H54 (cell line): ENCODE results near the gene WASF3.
"Not testable (repeated sequence)": the region's sequence is repeated elsewhere in the genome, so short reads cannot be mapped to it uniquely, and the experiment has no call there.

ENCODE experiments used
- DNase-seq: peaks from one replicate; pipeline ENCODE4 v3.0.0; 2011; ENCODE audit warnings: low spot score, mixed read lengths; ENCODE audit not compliant: insufficient read length
- FAIRE-seq: peaks from 3 replicates; lab custom pipeline; 2011; peaks lifted over from hg19 to GRCh38; lab: Jason Lieb, UNC
- POLR2A ChIP-seq: IDR thresholded peaks from 2 replicates; pipeline ENCODE4 v1.6.1; 2011; ENCODE audit warnings: low read depth, mild to moderate bottlenecking, low read length

Gene WASF3

DNA sequence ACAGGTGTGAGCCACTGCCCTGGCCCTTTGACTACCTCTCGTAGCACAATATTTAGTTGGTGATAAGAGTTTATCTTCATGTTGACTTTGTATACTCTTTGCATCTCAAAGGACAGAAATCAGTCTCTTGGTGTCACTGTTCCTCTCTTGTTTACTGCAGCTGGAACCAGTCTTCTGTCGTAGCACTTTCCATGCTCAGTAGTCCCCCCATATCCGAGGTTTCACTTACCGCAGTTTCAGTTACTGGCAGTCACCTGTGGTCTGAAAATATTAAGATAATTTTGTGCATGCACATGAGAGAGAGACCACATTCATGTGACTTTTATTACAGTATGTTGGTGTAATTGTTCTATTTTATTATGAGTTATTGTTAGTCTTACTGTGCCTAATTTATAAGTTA lies 49.1 kb downstream of the WASF3 start:
- FAIRE-seq (no peak), DNase-seq (no peak)
- no peak for TF ChIP-seq POLR2A

DNA sequence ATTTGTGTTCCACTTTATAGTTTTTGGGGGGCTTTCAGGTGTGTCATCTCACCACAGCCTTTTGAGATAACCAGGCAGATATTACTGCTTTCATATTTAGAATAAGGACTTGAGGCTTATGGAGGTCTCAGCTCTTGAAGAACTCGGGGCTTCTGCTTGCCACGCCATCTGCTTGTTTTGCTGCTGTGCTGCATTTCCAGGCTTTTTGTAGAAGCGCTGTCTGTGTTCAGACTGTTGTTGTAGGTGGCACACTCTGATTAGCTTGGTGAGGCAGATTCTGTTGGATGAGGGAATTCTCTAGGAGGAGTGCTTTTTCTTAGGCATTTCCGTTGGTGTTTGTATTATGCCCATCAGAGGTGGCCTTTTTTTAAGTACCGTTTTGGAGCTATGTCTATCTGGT lies 57.2 kb downstream of the WASF3 start:
- TF ChIP-seq POLR2A, result no peak
- FAIRE-seq (no peak), DNase-seq (no peak)

DNA sequence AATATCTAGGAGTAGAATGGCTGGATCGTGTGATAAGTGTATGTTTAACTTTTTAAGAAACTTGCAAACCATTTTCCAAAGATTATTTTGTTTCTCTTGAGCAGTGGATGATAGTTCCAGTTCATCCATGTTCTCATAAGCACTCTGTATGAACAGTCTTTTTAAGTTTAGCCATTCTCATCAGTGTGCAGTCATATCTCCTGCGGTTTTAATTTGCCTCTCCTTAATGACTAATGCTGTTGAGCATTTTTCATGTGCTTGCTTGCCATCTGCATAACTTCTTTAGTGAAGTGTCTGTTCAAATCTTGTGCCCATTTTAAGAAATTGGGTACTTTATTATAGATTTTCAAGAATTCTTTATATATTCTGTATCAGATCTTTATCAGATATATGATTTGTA lies 58.6 kb downstream of the WASF3 start:
- TF ChIP-seq POLR2A, result no peak
- FAIRE-seq (peak; percentile 78), DNase-seq (no peak)

DNA sequence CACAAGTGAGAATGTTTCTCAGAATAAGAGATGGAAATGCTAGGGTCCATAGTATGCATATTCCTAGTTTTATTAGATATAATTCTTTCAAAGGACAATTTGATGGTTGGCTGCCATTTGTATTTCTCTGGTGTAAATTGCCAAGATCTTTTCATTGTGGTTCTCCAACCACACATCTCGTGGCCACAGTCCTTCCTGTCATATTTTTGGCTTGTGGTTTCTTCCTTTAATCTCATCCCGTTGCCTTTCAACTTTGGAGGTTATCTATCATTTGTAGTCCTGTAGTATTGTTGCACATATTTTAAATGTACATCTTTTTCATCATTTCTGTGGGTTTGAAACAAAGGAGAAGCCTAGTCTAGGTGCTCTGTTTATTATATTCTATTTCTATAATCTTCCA lies 61.2 kb downstream of the WASF3 start:
- FAIRE-seq (no peak), DNase-seq (no peak)
- TF ChIP-seq POLR2A, result no peak

DNA sequence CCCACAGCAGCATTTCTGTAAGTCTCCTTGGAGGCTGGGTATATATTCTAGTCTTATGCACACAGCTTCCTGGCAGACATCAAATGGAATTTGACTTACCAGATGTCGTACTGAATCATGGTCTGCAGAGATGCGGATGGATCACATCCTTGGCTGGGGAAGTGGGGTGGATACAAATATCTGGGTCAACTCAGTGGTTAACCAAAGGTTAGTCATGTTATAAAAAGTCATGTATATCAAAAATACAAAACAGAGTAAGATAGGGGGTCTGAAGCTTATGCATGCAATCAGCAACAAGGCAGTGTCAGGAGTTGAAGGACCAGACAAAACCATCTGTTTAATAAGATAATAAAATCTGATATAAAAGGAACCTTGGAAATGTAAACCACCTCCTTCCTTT lies 61.9 kb downstream of the WASF3 start:
- DNase-seq (peak; percentile 3), FAIRE-seq (peak; percentile 64)
- no peak for TF ChIP-seq POLR2A

DNA sequence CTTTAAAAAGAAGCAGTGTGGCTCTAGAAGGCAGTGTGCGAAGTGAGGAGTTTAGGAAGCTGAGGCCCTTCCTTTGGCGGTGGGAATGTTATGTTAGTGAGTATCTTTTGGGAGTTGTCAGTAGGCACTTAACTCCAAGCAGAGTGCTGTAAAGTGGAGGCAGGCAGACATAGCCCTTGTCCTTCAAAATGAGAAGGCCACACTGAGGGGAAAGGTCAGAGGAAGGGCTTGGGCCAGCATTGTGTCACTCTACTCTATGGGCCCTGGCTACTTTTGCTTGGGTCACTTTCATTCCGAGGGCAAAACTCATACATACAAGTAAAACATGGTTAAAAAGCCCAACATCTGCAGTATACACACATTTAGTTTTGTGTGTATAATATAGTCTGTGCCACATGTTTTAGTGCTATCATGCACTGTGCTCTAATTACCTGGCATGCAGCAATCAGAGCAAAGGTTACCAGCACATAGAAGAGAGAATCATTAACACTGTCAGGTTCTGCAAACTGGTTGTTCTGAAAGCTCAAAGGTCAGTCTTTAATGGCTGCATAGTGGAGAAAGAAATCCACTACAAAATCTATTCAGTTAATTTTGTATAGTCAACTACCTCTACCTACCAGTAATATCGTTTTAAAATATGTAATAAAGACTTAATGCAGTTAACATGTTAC lies 64.4 kb downstream of the WASF3 start:
- no peak for TF ChIP-seq POLR2A
- DNase-seq, result no peak
- no peak for FAIRE-seq

DNA sequence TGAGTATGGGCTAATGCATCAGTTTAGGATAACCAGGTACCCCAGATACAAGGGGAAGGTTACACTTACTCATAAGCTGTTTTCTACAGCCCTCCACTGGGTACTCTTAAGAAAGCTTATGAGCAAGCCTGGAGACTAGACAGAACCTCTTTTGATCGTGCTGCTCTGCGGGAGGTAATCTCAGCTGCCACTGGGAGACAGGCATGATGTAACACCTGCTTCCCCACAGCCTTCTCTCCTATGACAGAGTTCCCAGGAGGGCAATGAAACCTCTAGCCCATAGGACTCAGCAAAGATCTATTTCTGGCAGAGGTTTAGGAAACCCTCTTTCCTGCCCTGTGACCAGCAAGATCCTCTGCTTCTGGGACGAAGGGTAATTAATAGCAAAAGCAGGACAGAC lies 65.6 kb downstream of the WASF3 start:
- FAIRE-seq, result no peak
- DNase-seq, result no peak
- TF ChIP-seq POLR2A, result no peak

DNA sequence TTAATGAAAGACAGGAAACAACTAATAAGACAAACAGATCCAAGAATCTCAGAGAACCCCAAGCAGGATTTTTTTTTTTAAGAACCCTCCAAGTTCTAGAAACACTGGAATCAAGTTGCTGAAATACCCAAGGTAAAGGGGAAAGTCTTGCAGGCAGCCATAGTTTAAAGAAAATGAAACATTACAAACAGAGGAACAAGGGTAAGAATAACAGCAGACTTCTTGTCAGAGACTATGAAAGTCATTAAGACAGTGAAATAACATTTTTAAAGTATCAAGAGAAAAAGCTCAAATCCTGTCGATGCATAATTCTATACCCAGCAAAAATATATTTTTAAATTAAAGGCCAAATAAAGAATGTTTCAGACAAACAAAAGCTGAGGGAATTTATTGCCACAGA lies 67.1 kb downstream of the WASF3 start:
- DNase-seq (no peak), FAIRE-seq (no peak)
- TF ChIP-seq POLR2A, result no peak

DNA sequence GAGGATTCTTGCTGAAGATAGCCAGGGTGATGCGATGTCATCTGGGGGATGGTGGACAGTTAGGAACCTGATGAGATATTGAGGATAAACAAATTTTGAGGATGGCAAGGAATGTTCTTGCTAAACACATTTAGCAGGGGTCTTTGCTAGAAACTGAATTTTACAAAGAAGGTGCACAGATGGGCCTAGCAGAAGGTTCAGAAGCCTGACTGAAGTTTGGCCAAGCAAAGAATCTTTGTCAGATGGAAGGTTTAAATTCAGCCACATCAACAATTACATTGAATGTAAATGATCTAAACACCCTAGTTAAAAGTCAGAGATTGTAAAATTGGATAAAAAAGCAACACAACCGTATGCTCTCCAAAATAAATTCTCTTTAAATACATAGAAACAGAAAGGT lies 68.8 kb downstream of the WASF3 start:
- TF ChIP-seq POLR2A, result no peak
- no peak for FAIRE-seq
- DNase-seq, result no peak

DNA sequence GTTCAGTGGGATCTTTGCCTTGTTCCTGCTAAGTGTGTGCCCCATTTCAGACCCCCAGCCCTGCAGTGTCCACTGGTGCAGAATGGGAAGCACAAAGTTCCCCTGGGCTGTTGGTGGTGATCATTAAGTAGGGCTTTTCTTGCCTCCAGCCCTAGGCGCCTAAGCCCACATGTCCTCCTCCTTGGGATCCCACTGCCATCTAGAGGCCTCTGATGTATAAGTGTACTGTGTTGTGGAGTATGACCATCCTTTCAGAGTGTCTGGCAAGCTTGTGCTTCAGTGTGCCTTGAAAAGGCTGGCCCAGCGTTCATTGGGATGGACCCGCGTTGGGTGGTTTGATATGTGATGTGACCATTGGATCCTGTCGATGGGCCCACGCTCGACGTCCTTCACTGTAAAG lies 71.2 kb downstream of the WASF3 start:
- DNase-seq (no peak), FAIRE-seq (no peak)

DNA sequence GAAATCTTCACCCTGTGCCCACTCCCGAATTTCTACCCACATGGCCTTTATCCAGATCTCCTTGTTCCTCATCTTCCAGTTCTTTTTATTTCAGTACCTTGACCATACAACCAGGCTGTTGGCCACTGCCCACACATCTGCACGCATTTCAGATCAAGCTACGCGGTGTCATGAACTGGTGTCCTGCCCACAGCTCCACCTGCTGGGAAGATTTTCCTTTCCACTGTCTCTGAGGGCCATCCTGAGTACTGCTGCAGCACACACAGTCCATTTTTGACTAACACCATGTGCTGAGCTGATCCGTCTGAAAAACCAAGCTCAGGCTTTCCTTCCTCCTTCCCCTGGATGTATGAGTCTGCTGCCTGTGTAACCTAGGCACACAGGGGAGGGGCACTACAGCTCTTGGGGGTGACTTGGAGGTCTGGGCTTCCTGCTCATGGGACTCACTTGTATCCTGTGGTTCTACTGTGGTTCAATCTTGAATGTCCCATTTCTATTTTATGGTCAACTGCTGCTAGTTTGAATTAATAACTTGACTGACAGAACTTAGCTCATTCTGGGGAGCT lies 71.9 kb downstream of the WASF3 start:
- no peak for TF ChIP-seq POLR2A
- no peak for DNase-seq
- FAIRE-seq, result no peak

More for the DNA sequence above, 71.2 kb downstream of the WASF3 start:
- no peak for TF ChIP-seq POLR2A

DNA sequence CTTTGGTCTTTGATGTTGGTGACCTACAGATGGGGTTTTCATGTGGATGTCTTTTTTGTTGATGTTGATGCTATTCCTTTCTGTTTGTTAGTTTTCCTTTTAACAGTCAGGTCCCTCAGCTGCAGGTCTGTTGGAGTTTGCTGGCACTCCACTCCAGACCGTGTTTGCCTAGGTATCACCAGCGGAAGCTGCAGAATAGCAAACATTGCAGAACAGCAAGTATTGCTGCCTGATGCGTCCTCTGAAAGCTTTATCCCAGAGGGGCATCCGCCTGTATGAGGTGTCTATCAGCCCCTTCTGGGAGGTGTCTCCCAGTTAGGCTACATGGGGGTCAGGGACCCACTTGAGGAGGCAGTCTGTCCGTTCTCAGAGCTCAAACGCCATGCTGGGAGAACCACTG lies 78.2 kb downstream of the WASF3 start:
- DNase-seq, FAIRE-seq: not testable (repeated sequence)

DNA sequence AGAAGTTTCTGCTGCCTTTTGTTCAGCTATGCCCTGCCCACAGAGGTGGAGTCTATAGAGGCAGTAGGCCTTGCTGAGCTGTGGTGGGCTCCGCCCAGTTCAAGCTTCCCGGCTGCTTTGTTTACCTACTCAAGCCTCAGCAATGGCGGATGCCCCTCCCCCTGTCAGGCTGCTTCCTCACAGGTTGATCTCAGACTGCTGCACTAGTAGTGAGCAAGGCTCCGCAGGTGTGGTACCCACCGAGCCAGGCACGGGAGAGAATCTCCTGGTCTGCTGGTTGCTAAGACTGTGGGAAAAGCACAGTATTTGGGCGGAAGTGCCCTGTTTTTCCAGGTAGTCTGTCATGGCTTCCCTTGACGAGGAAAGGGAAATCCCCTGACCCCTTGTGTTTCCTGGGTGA lies 78.6 kb downstream of the WASF3 start:
- not testable (repeated sequence) for DNase-seq, FAIRE-seq

DNA sequence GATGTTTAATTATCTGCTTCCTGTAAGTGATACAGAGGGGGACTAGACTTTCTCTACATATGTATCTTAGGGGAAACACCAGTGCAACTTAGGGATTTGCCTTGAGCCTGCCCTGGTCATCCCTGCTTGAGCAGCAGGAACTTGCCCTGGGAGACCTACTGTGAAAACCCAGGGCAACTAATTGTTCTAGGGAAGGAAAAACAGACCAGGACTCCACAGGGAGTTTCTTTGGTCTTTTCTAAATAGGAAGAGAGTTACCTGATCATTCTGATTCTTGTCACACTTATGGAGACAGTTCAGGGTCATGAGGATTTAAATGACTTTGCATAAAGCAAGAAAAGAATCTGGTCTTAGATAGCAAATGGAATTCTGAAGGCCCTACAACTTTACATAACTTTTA lies 89.1 kb downstream of the WASF3 start:
- TF ChIP-seq POLR2A, result no peak
- DNase-seq, result no peak
- FAIRE-seq, result no peak

DNA sequence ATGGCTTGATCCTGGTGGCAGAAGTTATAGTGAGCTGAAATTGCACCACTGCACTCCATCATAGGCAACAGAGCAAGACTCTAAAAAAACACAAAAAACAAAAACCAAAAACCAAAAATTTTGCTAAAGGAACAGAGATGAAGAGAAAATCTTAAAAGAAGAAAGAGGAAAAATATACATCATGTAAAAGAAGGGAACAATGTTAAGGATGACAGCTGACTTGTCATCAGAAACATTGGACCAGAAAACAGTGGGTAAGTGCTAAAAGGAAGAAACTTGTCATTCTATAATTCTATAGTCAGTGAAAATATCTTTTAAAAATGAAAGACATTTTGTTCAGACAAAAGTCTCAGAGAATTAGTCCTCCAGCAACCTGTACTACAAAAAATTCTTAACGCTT lies 93.8 kb downstream of the WASF3 start:
- no peak for TF ChIP-seq POLR2A
- no peak for FAIRE-seq

More for the DNA sequence above, 93.8 kb downstream of the WASF3 start:
- DNase-seq, result no peak
